ENCODE results near the gene STRIT1. TPM values are rescaled to one million over a fixed set of nuclear protein-coding genes. Genes with fewer than 3 reads are reported as not detected.

The STRIT1 gene
- total RNA-seq, 3 donors from 2014 or later (not counting 1 experiment from before 2014, with no cell fraction given) = not detected

DNA sequence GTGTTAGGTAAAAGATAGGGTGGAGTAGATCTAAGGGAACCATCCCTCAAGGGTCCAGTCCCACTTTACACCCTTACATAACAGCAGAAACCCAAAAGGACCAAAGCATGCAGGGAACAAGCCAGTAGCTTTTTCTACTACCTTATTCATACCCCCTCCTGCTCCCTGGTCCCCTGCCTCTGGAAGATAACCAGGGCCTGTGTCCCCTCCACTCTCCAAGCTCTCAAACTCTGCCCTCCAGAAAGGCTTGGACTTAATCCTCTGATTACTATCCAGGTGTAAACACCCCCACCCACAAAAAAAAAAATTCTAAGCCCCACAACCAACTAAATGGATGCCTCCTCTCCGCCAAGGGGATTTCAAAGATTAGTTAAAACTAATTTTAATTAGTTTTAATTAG lies 33.9 kb upstream of the STRIT1 start:
- no peak overlapping the region for H3K27ac Mint-ChIP-seq
- intact Hi-C loops (cut with micrococcal nuclease) = loop anchor here (10.0 kb wide), 1 partner anchor 993 kb away; no protein-coding TSS in a partner anchor
- no peaks in the 10 kb centered on the region for H3K27me3 Mint-ChIP-seq (ENCODE audit: low read depth in 2 of 2)
- Histone ChIP-seq H3K4me3 (ENCODE audit: low read length) (no peak overlapping the region), H3K27ac (ENCODE audit: low read length) (no peak overlapping the region), H3K36me3 (ENCODE audit: control insufficient read depth, insufficient read depth, low read length) (no peaks in the 10 kb centered on the region), H3K9me3 (ENCODE audit: control insufficient read depth, insufficient read depth, low read length) (no peaks in the 10 kb centered on the region), H3K4me1 (ENCODE audit: control insufficient read depth, insufficient read depth, low read length) (no peaks in the 10 kb centered on the region), H3K27me3 (ENCODE audit: control insufficient read depth, insufficient read depth, low read length) (no peaks in the 10 kb centered on the region)
- ATAC-seq = no peak
- no peak overlapping the region for H3K4me3 Mint-ChIP-seq
- TF ChIP-seq, protein P1, sequence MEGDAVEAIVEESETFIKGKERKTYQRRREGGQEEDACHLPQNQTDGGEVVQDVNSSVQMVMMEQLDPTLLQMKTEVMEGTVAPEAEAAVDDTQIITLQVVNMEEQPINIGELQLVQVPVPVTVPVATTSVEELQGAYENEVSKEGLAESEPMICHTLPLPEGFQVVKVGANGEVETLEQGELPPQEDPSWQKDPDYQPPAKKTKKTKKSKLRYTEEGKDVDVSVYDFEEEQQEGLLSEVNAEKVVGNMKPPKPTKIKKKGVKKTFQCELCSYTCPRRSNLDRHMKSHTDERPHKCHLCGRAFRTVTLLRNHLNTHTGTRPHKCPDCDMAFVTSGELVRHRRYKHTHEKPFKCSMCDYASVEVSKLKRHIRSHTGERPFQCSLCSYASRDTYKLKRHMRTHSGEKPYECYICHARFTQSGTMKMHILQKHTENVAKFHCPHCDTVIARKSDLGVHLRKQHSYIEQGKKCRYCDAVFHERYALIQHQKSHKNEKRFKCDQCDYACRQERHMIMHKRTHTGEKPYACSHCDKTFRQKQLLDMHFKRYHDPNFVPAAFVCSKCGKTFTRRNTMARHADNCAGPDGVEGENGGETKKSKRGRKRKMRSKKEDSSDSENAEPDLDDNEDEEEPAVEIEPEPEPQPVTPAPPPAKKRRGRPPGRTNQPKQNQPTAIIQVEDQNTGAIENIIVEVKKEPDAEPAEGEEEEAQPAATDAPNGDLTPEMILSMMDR (IDR thresholded peaks at IDR 0.05) = no peak
- H3K4me1 Mint-ChIP-seq = no peaks in the 10 kb centered on the region
- no CpG with 5 or more reads among the region's 1 CpG for WGBS (ENCODE audit: insufficient coverage)
- no peaks in the 10 kb centered on the region for H3K9me3 Mint-ChIP-seq
- no peaks in the 10 kb centered on the region for H3K36me3 Mint-ChIP-seq
- no peak for DNase-seq

DNA sequence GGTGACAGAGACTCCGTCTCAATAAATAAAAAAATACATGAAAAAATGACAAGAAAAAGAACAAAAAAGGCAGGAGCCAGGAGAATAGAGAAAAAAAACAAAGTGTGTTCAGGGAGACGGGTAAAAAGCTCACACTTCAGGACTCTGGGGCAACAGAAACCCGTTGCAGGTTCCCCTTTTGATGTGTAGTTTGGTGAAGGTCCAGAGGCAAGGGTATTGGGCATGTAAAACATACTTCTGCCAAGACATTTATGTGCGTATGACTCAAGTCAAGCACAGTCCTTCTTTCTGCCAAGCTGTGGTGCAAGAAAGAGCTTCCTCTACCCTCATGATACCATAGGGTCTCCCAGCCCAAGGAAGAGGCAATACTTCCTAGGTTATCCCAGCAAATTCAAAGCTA lies 33.4 kb upstream of the STRIT1 start:
- no peak overlapping the region for H3K27ac Mint-ChIP-seq
- H3K4me1 ChIP-seq (ENCODE audit: control insufficient read depth, insufficient read depth, low read length) = no peaks in the 10 kb centered on the region
- no peaks in the 10 kb centered on the region for H3K27me3 ChIP-seq (ENCODE audit: control insufficient read depth, insufficient read depth, low read length)
- no peaks in the 10 kb centered on the region for H3K36me3 Mint-ChIP-seq
- intact Hi-C loops (cut with micrococcal nuclease) = loop anchor here (10.0 kb wide), 1 partner anchor 992 kb away; no protein-coding TSS in a partner anchor
- no peak for ATAC-seq
- no peaks in the 10 kb centered on the region for H3K4me1 Mint-ChIP-seq
- H3K4me3 ChIP-seq (ENCODE audit: low read length) = no peak overlapping the region
- no peaks in the 10 kb centered on the region for H3K9me3 ChIP-seq (ENCODE audit: control insufficient read depth, insufficient read depth, low read length)
- TF ChIP-seq, protein P1 (IDR thresholded peaks at IDR 0.05) = no peak
- H3K27me3 Mint-ChIP-seq (ENCODE audit: low read depth in 2 of 2) = no peaks in the 10 kb centered on the region
- no peak overlapping the region for H3K4me3 Mint-ChIP-seq
- no peaks in the 10 kb centered on the region for H3K9me3 Mint-ChIP-seq
- DNase-seq = no peak
- H3K36me3 ChIP-seq (ENCODE audit: control insufficient read depth, insufficient read depth, low read length) = no peaks in the 10 kb centered on the region
- WGBS (ENCODE audit: insufficient coverage) = 73% methylated on average over 4 of the region's 4 CpGs
- no peak overlapping the region for H3K27ac ChIP-seq (ENCODE audit: low read length)

DNA sequence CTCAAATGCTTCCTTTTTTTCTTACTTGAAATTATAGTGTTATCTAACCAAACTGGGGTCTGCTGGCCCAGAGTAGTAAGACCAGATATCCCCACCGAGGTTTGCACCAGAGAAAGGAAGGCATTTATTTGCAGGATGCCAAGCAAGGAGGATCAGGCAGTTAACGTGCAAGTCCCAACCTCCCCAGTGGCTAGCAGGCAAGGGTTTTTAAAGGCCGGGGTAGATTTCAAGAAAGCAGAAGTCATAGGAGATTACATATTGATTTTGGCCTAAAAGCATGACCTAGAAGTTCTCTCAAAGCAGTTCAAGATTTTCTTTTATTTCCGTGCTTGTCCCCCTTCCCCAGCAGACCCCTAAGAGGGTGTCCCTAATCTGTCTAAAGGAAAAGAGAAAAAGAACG lies 32.8 kb upstream of the STRIT1 start:
- Histone ChIP-seq H3K9me3 (ENCODE audit: control insufficient read depth, insufficient read depth, low read length) (no peaks in the 10 kb centered on the region), H3K4me3 (ENCODE audit: low read length) (no peak overlapping the region), H3K36me3 (ENCODE audit: control insufficient read depth, insufficient read depth, low read length) (no peaks in the 10 kb centered on the region), H3K4me1 (ENCODE audit: control insufficient read depth, insufficient read depth, low read length) (no peaks in the 10 kb centered on the region), H3K27ac (ENCODE audit: low read length) (no peak overlapping the region), H3K27me3 (ENCODE audit: control insufficient read depth, insufficient read depth, low read length) (no peaks in the 10 kb centered on the region)
- ATAC-seq (no peak), DNase-seq (no peak)
- Mint-ChIP-seq H3K27ac (no peak overlapping the region), H3K9me3 (no peaks in the 10 kb centered on the region), H3K4me1 (no peaks in the 10 kb centered on the region), H3K27me3 (ENCODE audit: low read depth in 2 of 2) (no peaks in the 10 kb centered on the region), H3K36me3 (no peaks in the 10 kb centered on the region), H3K4me3 (no peak overlapping the region)
- intact Hi-C loops (cut with micrococcal nuclease) = loop anchor here (10.0 kb wide), 1 partner anchor 991 kb away; no protein-coding TSS in a partner anchor
- TF ChIP-seq, protein P1 (IDR thresholded peaks at IDR 0.05) = no peak
- WGBS (ENCODE audit: insufficient coverage) = 73% methylated on average over 5 of the region's 5 CpGs

DNA sequence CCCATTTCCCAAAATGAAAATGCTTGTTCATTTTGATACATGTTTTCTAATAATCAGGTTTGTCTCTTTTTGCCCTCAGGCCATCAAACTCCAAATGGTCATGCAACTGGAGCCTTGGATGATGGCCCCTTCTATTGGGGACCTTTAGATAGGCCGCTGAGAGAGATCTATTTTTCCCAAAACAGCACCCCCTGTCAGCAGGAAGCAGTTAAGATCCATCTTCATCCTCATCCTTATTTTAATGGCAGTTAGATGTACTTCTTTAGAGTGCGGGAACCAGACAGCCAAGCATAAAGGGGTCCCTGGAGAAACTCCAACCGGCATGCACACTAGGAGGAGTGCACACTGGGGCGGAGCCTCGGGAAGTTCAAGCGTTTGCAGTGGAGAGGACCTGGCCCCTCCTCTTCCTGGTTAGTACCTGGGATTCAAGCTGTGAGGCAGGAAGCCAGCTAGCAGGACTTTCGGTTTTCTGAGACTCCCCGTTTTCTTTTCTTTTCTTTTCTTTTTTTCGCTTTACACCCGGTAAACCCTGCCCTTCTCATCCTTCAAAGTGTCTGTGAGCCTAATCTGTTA lies 31.9 kb upstream of the STRIT1 start:
- Histone ChIP-seq H3K27ac (ENCODE audit: low read length) (no peak overlapping the region), H3K4me3 (ENCODE audit: low read length) (no peak overlapping the region), H3K9me3 (ENCODE audit: control insufficient read depth, insufficient read depth, low read length) (no peaks in the 10 kb centered on the region), H3K4me1 (ENCODE audit: control insufficient read depth, insufficient read depth, low read length) (no peaks in the 10 kb centered on the region), H3K27me3 (ENCODE audit: control insufficient read depth, insufficient read depth, low read length) (no peaks in the 10 kb centered on the region), H3K36me3 (ENCODE audit: control insufficient read depth, insufficient read depth, low read length) (no peaks in the 10 kb centered on the region)
- H3K27me3 Mint-ChIP-seq (ENCODE audit: low read depth in 2 of 2) = no peaks in the 10 kb centered on the region
- no peak overlapping the region for H3K27ac Mint-ChIP-seq
- WGBS (ENCODE audit: insufficient coverage) = 89% methylated on average over 10 of the region's 10 CpGs
- H3K36me3 Mint-ChIP-seq = no peaks in the 10 kb centered on the region
- intact Hi-C loops (cut with micrococcal nuclease) = loop anchor here (10.0 kb wide), 1 partner anchor 991 kb away; no protein-coding TSS in a partner anchor
- H3K4me3 Mint-ChIP-seq = no peak overlapping the region
- DNase-seq (no peak), ATAC-seq (no peak)
- no peaks in the 10 kb centered on the region for H3K4me1 Mint-ChIP-seq
- H3K9me3 Mint-ChIP-seq = no peaks in the 10 kb centered on the region
- TF ChIP-seq, protein P1 (IDR thresholded peaks at IDR 0.05) = no peak
